HG03575 (cell line): ENCODE data around the gene NPR1.
A peak's percentile ranks its signal among the peaks of the same experiment; 100 is the strongest.
"Not testable (repeated sequence)": the region's sequence is repeated elsewhere in the genome, so short reads cannot be mapped to it uniquely, and the experiment has no call there.

Source experiments
- ATAC-seq: cut with Tn5 transposase; IDR thresholded peaks from one replicate; pipeline ENCODE4 v1.9.1; 2021; ENCODE audit not compliant: unreplicated experiment, insufficient number of reproducible peaks, low FRiP score; ENCODE audit errors: extremely low read depth

NPR1 gene

DNA sequence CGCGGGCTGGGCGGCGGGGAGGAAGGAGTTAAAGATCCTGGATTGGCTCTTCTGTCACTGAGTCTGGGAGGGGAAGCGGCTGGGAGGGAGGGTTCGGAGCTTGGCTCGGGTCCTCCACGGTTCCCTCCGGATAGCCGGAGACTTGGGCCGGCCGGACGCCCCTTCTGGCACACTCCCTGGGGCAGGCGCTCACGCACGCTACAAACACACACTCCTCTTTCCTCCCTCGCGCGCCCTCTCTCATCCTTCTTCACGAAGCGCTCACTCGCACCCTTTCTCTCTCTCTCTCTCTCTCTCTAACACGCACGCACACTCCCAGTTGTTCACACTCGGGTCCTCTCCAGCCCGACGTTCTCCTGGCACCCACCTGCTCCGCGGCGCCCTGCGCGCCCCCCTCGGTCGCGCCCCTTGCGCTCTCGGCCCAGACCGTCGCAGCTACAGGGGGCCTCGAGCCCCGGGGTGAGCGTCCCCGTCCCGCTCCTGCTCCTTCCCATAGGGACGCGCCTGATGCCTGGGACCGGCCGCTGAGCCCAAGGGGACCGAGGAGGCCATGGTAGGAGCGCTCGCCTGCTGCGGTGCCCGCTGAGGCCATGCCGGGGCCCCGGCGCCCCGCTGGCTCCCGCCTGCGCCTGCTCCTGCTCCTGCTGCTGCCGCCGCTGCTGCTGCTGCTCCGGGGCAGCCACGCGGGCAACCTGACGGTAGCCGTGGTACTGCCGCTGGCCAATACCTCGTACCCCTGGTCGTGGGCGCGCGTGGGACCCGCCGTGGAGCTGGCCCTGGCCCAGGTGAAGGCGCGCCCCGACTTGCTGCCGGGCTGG, at the start of gene NPR1:
Gene NPR1, plus strand, starts transcription at position 170 of the 818 bp plus-strand sequence. Its CDS starts 421 bp downstream, at position 591.
- ATAC-seq = no peak

GRCh38 chr1:153629343-153629665, 49.2 kb upstream of the NPR1 start:
- ATAC-seq = no peak

DNA sequence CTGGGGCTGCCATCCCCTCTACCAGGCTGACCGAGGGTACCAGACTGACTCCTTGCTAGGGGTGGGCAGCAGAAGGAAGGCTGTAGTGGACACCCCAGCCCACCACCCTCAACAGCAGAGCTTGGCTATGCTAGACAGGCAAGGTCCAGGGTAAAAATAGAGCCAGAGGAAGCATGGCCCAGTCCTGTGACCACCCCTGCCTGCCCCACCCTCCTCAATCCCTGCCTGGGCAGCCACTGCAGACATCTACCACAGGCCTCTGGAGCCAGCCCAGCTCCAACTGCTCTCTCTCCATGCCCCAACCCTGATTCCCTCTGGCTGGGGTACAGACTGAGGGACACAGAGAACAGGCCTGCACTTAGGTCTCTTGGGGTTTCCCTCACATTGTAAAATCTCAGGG, 48.5 kb upstream of the NPR1 start:
- no peak for ATAC-seq

DNA sequence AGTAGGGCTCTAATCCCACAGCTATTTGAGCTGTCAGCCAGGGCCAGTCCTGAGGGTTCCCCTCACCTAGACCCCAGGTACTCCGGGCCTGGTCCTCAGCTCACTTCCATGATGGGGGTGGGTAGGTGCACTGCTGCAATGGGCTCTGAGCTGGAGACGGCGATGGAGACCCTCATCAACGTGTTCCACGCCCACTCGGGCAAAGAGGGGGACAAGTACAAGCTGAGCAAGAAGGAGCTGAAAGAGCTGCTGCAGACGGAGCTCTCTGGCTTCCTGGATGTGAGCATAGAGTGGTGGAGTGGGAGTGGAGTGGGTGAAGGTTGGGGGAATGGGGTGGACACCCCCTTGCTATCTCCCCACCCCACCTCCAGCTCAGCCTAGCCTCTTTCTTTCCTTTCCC, 48.1 kb upstream of the NPR1 start:
- no peak for ATAC-seq

DNA sequence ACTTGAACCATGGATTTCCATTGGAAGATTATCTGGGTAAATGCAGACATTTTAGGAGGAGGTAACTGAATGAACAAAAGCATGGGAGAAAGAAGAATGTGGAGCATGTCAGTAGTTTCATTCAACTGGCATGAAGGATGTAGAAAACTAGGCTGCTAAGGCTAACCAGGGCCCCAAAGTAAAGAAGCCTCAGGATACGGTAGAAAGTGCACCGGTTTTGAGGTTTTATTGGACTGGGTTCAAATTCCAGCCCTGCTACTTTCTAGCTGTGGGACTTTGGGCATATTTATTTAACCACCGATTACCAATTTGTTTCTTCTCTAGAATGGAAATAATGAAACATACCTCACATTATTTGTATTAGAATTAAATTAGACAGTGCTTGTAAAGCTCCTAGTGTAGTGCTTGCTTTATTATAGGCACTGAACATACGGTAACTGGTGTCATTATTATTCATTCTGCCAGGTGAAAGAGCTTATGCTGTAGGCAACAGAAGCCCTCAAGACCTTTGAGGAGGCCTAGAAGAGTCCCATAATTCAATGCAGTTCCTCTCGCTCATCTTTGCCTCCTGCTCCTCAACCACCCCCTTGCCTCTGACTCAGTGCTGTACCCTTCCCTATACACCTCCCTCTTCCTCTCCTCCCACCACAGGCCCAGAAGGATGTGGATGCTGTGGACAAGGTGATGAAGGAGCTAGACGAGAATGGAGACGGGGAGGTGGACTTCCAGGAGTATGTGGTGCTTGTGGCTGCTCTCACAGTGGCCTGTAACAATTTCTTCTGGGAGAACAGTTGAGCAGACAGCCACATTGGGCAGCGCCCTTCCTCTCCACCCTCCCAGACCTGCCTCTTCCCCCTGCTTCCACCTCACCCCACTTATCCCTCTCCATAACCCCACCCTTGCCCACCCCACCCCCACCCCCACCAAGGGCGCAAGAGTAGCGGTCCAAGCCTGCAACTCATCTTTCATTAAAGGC, 47.2 kb upstream of the NPR1 start:
- ATAC-seq = no peak

DNA sequence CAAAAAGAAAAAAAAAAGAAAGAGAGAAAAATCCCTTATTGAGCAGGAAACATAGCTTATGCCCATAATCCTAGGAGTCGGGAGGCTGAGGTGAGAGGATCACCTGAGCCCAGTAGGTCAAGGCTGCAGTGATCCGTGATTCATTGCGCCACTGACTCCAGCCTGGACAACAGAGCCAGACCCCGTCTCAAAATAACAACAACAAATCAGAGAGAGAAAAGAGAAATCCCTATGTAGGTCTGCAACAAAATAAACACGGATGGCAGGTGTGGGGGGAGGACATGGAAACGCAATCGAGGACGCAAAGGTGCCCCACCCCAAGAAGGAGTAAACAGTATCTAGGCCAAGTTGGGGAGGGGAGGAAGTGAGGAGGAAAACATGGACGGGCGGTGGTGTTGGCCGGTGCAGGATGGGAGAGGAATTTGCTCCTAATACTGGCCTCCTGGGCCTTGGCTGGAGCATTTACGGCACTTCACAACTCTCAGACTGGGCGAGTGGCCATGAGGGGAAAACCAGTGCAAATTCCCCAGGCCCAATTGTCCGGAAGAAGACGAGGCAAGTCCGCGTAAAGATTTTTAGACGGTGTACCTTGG, 45.2 kb upstream of the NPR1 start:
- ATAC-seq = no peak

DNA sequence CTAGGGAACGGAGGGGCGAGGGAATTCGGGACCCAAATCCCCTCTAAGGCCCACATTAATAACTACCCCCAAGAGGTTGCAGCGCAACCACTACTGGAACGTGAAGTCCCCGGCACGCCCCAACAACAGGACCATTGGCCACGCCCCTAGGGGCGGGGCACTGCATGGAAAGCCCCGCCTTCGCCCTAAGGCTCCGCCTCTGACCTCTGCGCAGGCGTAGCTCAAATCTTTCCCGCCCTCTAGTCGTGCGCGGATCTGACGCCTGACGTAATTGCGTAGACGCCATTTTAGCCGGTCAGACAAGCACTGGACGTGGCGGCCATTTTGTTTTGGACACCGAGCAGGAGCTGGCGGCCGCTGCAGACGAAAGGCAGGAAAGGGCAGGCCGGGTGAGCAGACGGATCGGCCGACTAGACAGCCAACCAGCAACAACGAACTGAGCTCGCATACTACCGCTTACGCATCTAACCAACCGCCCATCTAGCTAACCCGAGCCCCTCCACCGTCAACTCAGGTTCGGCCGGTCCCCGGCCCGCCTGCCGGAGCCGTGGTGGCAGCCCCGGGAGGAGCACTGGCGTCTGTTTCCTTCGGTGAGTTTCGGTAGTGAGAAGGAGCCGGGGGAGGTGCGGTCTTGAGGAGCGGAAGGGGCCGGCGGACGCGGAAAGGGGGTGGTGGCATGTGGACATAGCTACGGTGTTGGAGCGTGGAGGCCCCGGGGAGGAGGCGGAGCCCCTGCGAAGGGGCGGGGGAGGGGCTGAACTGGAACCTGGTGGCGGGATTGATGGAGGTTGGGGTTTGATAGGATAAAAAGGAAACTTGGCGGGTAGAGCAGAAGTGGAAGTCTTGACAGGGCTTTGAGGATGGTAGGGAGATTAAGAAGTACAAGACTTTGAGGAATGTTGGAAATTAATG, 44.5 kb upstream of the NPR1 start, which contains the start of gene CHTOP:
Gene CHTOP, plus strand, starts transcription at position 313 of the 912 bp plus-strand sequence. CDS start 2,523 bp downstream, outside the sequence.
- peak; percentile 73 for ATAC-seq

DNA sequence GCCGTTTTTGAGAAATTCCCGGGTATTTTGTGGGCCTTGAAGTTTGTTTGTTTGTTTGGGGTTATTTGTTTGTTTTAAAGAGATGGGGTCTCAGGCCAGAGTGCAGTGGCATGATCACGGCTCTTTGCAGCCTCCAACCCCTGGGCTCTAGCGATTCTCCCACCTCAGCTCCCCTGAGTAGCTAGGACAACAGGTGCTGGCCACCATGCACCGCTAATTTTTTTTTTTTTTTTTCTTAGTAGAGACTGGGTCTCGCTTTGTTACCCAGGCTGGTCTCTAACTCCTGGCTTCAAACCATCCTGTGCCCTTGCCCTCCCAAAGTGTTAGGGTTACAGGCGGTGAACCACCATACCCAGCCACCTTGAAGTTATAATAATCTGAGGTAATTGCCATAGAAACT, 42.6 kb upstream of the NPR1 start:
- ATAC-seq = no peak

DNA sequence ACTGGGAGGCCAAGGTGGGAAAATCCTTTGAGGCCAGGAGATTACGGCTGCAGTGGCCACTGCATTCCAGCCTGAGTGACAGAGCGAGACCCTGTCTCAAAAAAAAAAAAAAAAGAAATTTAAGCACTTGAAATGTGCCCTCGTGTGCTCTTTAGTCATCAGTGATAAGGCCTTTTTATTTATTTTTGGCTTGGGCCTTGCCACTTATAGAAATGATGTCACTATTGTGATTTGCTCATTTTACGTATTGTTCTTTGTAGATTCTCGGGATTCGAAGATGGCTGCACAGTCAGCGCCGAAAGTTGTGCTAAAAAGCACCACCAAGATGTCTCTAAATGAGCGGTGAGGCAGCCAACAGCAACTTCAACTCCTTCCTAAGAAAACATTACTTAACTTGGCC, 42.2 kb upstream of the NPR1 start:
- no peak for ATAC-seq

GRCh38 chr1:153638261-153638660, 40.2 kb upstream of the NPR1 start:
- ATAC-seq = no peak

- ATAC-seq = no peak
These were observed 39.2 kb upstream of the NPR1 start for GRCh38 chr1:153639280-153639679.

GRCh38 chr1:153640213-153640612, 38.3 kb upstream of the NPR1 start:
- ATAC-seq = not testable (repeated sequence)

DNA sequence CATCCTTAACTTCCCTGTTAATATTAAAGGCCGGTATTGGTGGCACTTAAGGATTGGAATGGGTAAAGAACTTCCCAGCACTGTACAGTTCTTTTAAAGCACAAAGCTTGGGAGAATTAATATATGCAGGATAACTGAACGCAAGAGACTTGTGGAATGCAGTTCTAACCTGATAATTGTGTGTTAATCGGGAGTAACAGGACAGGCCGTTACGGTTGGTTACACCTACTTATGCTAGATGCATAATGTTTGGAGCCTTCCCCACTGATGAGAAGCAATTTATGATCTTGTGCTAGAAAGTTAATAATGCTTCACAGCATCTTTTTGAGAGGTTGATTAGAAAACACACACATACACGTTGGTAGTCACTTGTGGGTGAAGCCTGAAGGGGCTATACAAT, 37.6 kb upstream of the NPR1 start:
- no peak for ATAC-seq

- ATAC-seq = no peak
These were observed 36.3 kb upstream of the NPR1 start for GRCh38 chr1:153642161-153642560.

DNA sequence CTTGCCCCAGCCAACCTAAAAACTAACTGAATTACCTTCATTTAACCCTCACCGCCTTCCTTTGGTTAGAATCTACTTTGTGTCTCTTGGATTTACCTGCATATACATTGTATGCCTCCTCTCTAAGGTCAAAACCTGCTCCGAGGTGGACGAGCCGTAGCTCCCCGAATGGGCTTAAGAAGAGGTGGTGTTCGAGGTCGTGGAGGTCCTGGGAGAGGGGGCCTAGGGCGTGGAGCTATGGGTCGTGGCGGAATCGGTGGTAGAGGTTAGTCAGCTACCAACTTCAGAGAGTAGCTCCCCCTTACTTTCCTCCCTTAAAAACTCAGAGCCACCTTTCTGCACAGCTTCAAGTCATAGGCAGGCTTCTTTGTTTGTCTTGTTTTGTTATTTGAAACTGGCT, 35.4 kb upstream of the NPR1 start:
- no peak for ATAC-seq

- ATAC-seq = no peak
These were observed 34.7 kb upstream of the NPR1 start for GRCh38 chr1:153643816-153644215.

DNA sequence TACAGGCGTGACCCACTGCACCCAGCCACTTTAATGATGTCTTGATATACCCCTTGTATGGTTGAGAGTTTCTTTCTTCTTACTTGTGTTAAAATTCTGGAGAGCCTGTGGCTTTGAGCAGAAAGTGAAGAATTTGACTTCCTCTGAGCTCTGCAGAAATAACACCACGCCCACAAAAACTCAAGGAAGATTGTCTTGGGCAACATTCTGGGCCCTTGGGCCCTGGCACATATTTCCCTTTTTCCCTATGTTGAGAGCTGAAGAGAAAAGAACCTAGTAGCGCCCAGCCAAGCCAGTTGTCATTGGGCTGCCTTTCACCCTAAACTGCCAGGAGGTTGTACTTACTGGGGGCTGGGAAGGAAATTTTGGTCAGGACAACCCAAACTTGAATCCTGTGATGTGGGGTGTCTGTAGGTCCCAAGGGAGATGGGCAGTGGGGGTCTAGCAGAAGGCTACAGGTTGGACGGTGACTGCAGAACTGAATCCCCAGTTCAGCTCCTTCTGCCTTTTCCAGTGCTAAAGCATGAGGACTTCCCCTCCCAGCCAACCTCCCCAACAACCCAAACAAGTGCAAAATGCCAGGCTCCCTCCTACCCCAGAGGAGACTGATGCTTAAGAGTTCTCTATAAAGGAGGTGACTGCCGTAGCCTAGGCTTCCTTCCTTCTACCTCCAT, 31.7 kb upstream of the NPR1 start:
- no peak for ATAC-seq

DNA sequence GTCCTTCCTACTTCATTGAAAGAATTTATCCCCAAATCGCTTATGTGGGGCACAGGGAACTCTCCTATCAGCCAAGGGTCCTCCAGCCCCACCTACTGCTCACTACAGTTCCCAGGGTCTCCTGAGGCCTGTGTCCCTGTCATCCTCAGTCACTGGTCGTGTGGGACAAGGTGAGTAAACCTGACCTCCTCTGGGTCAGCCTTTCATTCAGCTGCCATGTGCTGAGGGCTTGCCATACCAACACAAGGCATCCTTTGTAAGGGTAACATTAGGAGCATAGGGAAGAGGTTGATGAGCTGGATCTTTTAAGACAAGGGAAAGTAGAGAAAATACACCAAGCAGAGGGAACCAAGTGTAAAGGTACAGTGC, 31.2 kb upstream of the NPR1 start:
- ATAC-seq = no peak
